GM12878 (cell line): ENCODE measurements around the gene EFNB2. TPM values are rescaled to one million over a fixed set of nuclear protein-coding genes. Genes with fewer than 3 reads are reported as not detected.

Experiments
- E2F8 ChIP-seq: fragments of 450-650 bp; IDR thresholded peaks from 2 replicates; pipeline ENCODE4 v1.6.1; 2018; ENCODE audit warnings: mild to moderate bottlenecking, low read depth, moderate library complexity; ENCODE audit not compliant: partially characterized antibody
- HDAC2 ChIP-seq: fragments of 200-600 bp; sonication (generic); IDR thresholded peaks from 2 replicates; pipeline ENCODE4 v1.6.1; 2017
- MTA2 ChIP-seq: fragments of 450-650 bp; IDR thresholded peaks from 2 replicates; pipeline ENCODE4 v1.6.1; 2016; ENCODE audit warnings: low read depth, mild to moderate bottlenecking, moderate library complexity
- PML ChIP-seq: IDR thresholded peaks from 2 replicates; pipeline ENCODE4 v1.6.1; 2012; ENCODE audit warnings: low read length, inconsistent platforms
- RELA ChIP-seq: fragments of 450-650 bp; IDR thresholded peaks from 2 replicates; pipeline ENCODE4 v1.8.0; 2014; ENCODE audit warnings: borderline replicate concordance; ENCODE audit not compliant: partially characterized antibody
- ZBTB40 ChIP-seq: fragments of 450-650 bp; IDR thresholded peaks from 2 replicates; pipeline ENCODE4 v1.6.1; 2016; ENCODE audit warnings: mild to moderate bottlenecking, moderate library complexity, borderline replicate concordance
- polyA plus RNA-seq, 11 experiments: library from polyadenylated mRNA; depleted of rRNA in 4 of 11; unstranded in 6 of 11; stranded (reverse) in 5 of 11; fragments of >200 nt; fragmentation: Nextera tagmentation in 4 of 11; fragmentation: Illumina TruSeq in 1 of 11; extraction: Ambion mirVana in 4 of 11; extraction: Trizol in 1 of 11; gene quantifications; 1 replicate in 1 of 11; 2 replicates in 10 of 11; pipeline versions ENCODE4 v1.2.1 to v1.2.3, GENCODE V29; 2011 to 2016; ENCODE audit warnings: inconsistent platforms in 2 of 11, missing spikeins in 2 of 11, low read depth in 1 of 11
- total RNA-seq, 4 experiments: library from RNA; depleted of rRNA in 3 of 4; stranded (reverse); fragments of >200 nt in 3 of 4; fragmentation: Illumina TruSeq in 1 of 4; extraction: Trizol in 1 of 4; gene quantifications; 2 replicates each; pipeline versions ENCODE4 v1.2.1 to v1.2.3, GENCODE V29; 2013 to 2021
- TF ChIP-seq, protein P1 (sequence below): IDR thresholded peaks from 2 replicates; pipeline ENCODE4 v1.6.1; 2012; ENCODE audit warnings: mild to moderate bottlenecking, low read depth, low read length

The EFNB2 gene
- total and polyA plus RNA-seq, 10 of the 15 experiments (the other 5 are each of a cell fraction or from before 2014, with no cell fraction given) = 0.12 to 1.5 (median 0.31) TPM; not detected in 1

- TF ChIP-seq ZBTB40 (no peak), E2F8 (no peak), RELA (no peak), MTA2 (no peak), HDAC2 (no peak), PML (no peak)
- TF ChIP-seq, protein P1, sequence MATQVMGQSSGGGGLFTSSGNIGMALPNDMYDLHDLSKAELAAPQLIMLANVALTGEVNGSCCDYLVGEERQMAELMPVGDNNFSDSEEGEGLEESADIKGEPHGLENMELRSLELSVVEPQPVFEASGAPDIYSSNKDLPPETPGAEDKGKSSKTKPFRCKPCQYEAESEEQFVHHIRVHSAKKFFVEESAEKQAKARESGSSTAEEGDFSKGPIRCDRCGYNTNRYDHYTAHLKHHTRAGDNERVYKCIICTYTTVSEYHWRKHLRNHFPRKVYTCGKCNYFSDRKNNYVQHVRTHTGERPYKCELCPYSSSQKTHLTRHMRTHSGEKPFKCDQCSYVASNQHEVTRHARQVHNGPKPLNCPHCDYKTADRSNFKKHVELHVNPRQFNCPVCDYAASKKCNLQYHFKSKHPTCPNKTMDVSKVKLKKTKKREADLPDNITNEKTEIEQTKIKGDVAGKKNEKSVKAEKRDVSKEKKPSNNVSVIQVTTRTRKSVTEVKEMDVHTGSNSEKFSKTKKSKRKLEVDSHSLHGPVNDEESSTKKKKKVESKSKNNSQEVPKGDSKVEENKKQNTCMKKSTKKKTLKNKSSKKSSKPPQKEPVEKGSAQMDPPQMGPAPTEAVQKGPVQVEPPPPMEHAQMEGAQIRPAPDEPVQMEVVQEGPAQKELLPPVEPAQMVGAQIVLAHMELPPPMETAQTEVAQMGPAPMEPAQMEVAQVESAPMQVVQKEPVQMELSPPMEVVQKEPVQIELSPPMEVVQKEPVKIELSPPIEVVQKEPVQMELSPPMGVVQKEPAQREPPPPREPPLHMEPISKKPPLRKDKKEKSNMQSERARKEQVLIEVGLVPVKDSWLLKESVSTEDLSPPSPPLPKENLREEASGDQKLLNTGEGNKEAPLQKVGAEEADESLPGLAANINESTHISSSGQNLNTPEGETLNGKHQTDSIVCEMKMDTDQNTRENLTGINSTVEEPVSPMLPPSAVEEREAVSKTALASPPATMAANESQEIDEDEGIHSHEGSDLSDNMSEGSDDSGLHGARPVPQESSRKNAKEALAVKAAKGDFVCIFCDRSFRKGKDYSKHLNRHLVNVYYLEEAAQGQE = no peak
Measured at GRCh38 chr13:106468207-106468606, 67.3 kb downstream of the EFNB2 start (continued).
